Activated naive CD4-positive, alpha-beta T cell treated with anti-CD3 and anti-CD28 coated beads, Interleukin-2, amount 50 U/mL, for 16 hours (primary cell): ENCODE measurements around the gene SERP2.

Experiments
- DNase-seq: peaks from one replicate; pipeline ENCODE4 v3.0.0-alpha.2; 2020

Gene SERP2

GRCh38 chr13:44362394-44363040, 11.1 kb upstream of the SERP2 start:
- no peak for DNase-seq

DNA sequence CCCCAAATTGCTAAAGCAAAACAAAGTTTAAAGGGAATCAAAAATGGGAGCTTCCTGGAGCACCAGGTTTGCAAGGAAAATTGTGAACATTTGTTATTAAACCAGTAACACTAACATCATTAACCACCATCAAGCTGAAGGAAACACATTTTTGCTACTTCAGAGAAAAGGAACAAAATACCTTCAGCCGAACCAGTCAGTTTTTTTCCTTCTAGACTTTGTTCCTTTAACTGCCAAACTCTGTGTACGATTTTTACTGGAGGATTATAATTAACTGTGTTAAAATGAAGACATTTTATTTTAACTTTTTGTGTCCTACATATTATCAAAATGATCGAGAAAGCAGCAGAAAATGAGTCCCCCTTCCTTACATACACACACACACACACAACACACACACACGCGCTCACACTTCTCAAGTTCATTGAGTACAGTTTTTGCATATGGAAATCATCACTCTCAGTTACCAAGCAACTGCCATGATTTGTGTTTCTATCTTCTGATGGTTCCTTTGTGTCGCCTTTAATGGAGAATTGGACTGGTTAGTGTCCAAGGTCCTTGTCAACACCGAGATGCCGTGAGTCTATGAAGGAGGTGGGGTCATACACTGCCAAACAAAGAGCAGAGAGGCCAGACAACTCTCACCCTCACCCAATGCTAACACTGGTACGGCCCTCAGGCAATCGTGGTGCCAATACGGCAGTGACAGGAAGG, 9.8 kb upstream of the SERP2 start:
- no peak for DNase-seq

- DNase-seq = no peak
Measured at GRCh38 chr13:44364345-44365000, 9.2 kb upstream of the SERP2 start.

GRCh38 chr13:44365008-44365407, 8.6 kb upstream of the SERP2 start:
- DNase-seq = no peak

DNA sequence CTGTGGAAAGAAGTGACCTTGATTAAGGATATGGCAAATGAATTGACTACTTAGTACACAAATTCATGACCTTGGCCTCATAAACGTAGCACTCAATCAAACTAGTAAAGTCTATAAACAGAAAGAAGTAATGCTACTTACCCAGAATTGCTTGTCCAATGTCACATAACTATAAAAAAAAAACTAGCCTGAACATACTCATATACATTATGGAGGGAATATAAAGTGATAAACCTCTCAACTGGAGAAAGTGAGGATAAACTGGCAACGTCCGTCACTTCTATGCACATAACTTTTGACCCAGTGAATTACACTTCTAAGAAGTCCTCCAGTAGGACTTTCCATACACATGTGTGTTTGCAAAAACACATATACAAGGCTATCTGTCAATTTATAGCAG, 7.7 kb upstream of the SERP2 start:
- no peak for DNase-seq

GRCh38 chr13:44368062-44368591, 5.5 kb upstream of the SERP2 start:
- DNase-seq = no peak

DNA sequence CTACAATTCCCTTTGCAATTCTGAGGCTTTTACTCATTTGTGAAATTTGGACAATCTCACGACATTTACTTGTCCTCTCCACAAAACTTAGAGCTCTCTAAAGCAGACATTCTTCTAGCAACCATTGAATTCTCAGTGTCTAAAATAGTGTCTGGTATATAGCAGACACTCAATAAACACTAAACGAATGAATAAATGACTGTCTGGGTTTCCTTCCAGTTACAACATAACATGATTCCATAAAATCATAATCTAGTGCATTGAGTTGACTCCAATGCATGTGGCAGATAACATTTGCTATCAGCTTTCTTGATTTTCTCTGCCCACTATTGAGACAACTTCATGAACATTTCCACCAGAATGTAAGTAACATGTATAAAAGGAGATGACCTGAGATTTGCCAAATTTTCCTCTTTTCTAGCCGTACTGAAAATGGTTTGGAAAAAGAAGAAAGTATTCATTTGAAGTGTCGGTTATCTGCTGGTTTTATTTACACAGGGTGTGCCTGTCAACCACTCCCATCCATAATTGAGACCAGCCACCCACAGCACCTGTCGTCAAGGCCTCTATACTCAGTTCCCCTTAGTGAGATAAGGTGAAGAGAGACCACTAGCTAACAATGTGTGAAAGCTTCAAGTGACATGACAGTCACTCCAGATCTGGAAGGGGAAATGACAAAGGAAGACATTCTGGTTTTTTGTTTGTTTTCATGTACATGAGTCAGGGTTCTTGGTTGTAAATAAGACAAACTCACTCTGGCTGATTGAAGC, 4.8 kb upstream of the SERP2 start:
- DNase-seq = no peak

GRCh38 chr13:44371421-44371820, 2.2 kb upstream of the SERP2 start:
- no peak for DNase-seq

- DNase-seq = no peak
Measured at GRCh38 chr13:44373247-44373600, 400 bp upstream of the SERP2 start.

GRCh38 chr13:44374348-44374712, 706 bp downstream of the SERP2 start:
- DNase-seq = no peak

DNA sequence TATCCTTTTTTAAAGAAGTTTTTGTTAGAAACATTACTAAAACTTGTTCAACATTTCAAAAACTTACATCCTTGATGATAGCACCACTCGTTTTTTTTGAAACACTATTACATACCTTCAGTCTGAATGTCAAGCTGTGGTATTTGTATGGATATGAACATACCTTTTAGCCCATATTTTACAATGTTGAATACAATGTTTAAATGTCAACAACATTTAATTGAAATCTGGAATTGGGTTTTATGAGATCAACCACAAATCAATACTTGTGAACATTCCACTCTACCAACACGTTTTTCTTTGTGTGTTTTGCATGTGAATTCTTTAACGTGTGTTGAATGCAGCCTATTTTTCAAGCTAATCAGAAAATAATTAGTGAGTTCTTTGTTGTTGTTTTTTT, 4.7 kb downstream of the SERP2 start:
- no peak for DNase-seq

DNA sequence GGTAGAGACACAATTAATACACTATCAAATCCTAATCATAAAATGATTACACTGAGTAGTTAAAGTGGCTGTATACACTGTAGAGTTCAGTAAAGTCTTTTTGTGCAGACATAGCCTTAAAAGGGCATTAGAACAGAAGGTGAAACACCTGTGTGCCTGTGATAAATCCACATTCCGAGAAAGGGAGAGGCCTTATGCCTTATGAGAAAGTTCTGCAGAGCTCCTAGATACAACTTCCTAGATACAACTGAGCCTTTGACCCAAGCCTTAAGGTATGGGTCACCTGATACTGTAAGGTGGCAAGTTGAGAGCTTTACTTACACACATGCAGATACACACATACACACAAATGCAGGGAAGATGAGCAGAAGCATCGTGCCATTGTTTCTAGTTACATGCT, 6.3 kb downstream of the SERP2 start:
- DNase-seq = no peak

DNA sequence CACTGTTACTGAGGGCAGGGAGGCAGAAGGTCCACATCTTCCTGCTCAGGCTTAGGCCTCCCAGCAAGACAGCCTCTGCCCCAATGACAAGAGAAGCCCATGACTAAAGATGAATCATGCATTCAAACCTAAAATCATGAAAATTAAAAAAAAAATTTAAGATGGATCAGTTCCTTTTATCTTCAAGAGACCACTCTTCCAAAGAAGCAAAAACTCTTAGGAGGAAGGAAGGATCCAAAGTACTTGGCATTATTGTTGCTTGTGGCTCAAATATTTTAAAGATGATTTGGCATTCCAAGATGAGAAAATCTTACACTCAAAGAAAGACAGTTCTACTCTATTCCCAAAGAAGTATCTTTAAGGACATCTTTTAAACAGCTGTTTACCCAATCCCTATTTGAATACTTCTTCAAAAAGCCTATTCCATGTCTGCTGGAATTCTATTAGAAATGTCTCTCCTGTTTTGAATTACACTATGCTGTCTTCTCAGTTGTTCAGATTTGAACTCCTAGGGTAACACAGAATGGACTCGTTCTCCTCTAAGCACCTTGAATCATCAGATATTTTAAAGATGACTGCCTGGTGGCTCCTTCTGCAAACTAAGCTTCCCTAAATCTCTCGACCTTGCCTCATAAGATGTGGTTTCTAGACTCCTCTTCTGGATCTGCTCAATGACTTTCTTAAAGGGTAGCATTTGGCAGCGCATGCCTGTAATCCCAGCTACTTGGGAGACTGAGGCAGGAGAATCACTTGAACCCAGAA, 7.0 kb downstream of the SERP2 start:
- no peak for DNase-seq

DNA sequence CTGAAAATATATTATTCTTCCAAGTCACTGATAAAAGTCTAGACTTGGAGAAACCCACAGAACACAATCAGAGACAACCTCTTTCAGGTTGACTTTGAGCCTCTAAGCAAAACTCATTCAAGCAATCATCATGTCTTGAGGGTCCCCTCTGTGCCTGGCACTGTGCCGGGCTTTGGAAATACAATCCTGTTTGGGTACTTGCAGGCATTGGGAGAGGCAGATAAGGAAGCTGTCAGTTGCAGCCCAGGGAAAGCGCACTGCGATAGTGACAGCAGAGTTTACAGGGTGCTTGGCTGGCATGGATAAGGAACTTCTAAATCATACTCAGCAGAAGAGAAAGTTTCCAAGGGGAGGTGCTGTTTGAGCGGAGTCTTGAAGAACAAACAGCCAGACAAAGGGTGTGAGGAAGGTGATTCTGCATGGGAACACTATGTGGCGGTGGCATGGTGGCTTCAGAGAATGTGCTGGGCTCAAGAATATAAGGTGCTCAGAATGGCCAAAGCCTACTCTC, 9.1 kb downstream of the SERP2 start:
- no peak for DNase-seq

- DNase-seq = no peak
Measured at GRCh38 chr13:44383945-44384344, 10.3 kb downstream of the SERP2 start.

GRCh38 chr13:44384778-44385177, 11.2 kb downstream of the SERP2 start:
- no peak for DNase-seq

DNA sequence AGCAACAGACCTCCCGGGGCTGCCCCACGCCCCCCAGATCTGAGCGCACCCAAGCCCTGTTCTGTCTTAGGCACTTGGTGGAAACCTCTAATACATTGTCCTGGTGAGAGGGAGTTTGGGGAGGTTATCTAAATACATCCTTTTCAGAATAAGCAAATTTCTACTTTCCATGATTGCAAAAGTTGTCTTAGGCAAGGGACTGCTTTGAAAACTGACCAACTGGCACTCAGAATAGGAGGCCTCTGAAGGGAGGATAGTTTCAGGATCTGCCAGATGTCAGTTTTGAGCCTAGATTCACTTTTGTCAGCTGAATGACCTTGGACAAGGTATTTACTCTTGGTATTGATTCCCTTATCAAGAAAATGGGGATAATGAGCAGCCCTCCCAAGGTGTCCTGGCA, 11.8 kb downstream of the SERP2 start:
- no peak for DNase-seq

- DNase-seq = no peak
Measured at GRCh38 chr13:44385847-44386246, 12.2 kb downstream of the SERP2 start.

GRCh38 chr13:44386913-44387556, 13.4 kb downstream of the SERP2 start:
- no peak for DNase-seq

- no peak for DNase-seq
Measured at GRCh38 chr13:44388427-44389059, 14.9 kb downstream of the SERP2 start.

DNA sequence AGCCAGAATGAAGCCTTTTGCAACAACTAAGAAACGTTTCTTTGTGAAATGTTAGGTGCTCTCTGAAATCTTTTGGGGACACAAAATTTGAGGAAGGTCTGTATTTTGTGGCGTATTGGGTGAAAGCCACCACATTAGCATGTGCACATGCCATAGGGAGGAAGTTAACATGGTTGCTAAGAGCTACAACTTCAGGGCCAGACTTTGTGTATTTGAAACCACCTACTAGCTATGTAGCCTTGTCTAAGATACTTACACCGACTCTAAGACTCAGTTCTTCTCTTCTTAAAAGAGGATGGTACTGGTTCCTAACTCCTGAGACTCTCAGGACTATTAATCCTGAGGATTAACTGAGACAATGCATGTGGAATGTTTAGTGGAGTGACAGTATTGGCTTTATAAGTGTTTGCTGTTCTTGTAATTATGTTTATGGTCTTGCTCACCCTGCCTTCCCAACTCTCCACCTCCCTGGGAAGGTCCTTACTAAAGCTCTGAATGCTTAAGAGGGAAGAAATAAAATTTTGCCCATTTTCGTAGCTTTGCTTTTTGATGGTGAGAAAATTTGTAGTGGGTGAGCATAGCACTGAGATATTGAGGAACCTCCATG, 15.5 kb downstream of the SERP2 start:
- no peak for DNase-seq
